ENCODE results near the gene PAX2.

GRCh38 chr10:100779329-100779728 is 33.9 kb downstream of the PAX2 start:
- no peak for TF ChIP-seq CTCF (IDR thresholded peaks at IDR 0.05)
- TF ChIP-seq POLR2A (IDR thresholded peaks at IDR 0.05) = no peak
- TF ChIP-seq POLR2AphosphoS5 (IDR thresholded peaks at IDR 0.05) = no peak
- TF ChIP-seq EP300 (IDR thresholded peaks at IDR 0.05) = no peak
